Progenitor cell of endocrine pancreas (in vitro differentiated cells): Measurements from ENCODE around the gene THRA. TPM values are rescaled to one million over a fixed set of nuclear protein-coding genes. Genes with fewer than 3 reads are reported as not detected.
A peak's percentile ranks its signal among the peaks of the same experiment; 100 is the strongest.

ENCODE experiments used
- DNase-seq: peaks from one replicate; pipeline ENCODE4 v3.0.0; 2021; ENCODE audit warnings: low spot score; ENCODE audit not compliant: unreplicated experiment
- H3K27ac Mint-ChIP-seq: 2 replicates; pipeline ENCODE4 v1.8.0; 2021; ENCODE audit warnings: mild to moderate bottlenecking, moderate library complexity, mixed read lengths
- H3K27me3 Mint-ChIP-seq: 2 replicates; pipeline ENCODE4 v1.8.0; 2021; ENCODE audit warnings: mixed read lengths
- H3K36me3 Mint-ChIP-seq: 2 replicates; pipeline ENCODE4 v1.8.0; 2022; ENCODE audit warnings: mixed read lengths; ENCODE audit not compliant: insufficient read depth
- H3K4me1 Mint-ChIP-seq: 2 replicates; pipeline ENCODE4 v1.8.0; 2021; ENCODE audit warnings: low read depth, mixed read lengths
- H3K4me3 Mint-ChIP-seq: 2 replicates; pipeline ENCODE4 v1.8.0; 2021; ENCODE audit warnings: low read depth, mild to moderate bottlenecking, moderate library complexity, mixed read lengths
- H3K9me3 Mint-ChIP-seq: 2 replicates; pipeline ENCODE4 v1.8.0; 2021; ENCODE audit warnings: low read depth, mixed read lengths
- CTCF ChIP-seq: fragments of 200-600 bp; sonication (generic); IDR thresholded peaks from one replicate; pipeline ENCODE4 v1.5.0; 2021; ENCODE audit warnings: antibody characterized with exemption, mild to moderate bottlenecking; ENCODE audit not compliant: unreplicated experiment
- total RNA-seq: library from RNA; stranded (reverse); gene quantifications from 2 replicates; pipeline ENCODE4 v1.2.1, GENCODE V29; 2021

Gene THRA
- total RNA-seq, 1 donor from 2014 or later, result 25.0 TPM

GRCh38 chr17:40022497-40022896 lies 40.3 kb upstream of the THRA start:
- Mint-ChIP-seq H3K27ac (no peak overlapping the region), H3K36me3 (peaks cover 16% of the 10 kb centered on the region)

GRCh38 chr17:40022961-40023541 lies 39.7 kb upstream of the THRA start:
- Mint-ChIP-seq H3K36me3 (peaks cover 16% of the 10 kb centered on the region), H3K4me1 (no peaks in the 10 kb centered on the region), H3K27me3 (no peaks in the 10 kb centered on the region), H3K9me3 (no peaks in the 10 kb centered on the region), H3K27ac (no peak overlapping the region), H3K4me3 (no peak overlapping the region)
- DNase-seq, result no peak
- TF ChIP-seq CTCF, result no peak

More at GRCh38 chr17:40022497-40022896, 40.3 kb upstream of the THRA start:
- H3K4me1 Mint-ChIP-seq, result no peaks in the 10 kb centered on the region
- no peak for DNase-seq
- H3K9me3 Mint-ChIP-seq, result no peaks in the 10 kb centered on the region
- TF ChIP-seq CTCF, result no peak
- H3K4me3 Mint-ChIP-seq, result no peak overlapping the region
- H3K27me3 Mint-ChIP-seq, result no peaks in the 10 kb centered on the region

- peaks cover 18% of the 10 kb centered on the region for H3K36me3 Mint-ChIP-seq
- H3K27me3 Mint-ChIP-seq, result no peaks in the 10 kb centered on the region
- DNase-seq, result no peak
- peak overlapping the region; percentile 49 for H3K27ac Mint-ChIP-seq
- H3K4me3 Mint-ChIP-seq, result no peak overlapping the region
- no peak for TF ChIP-seq CTCF
- no peaks in the 10 kb centered on the region for H3K4me1 Mint-ChIP-seq
- H3K9me3 Mint-ChIP-seq, result no peaks in the 10 kb centered on the region
Measured at GRCh38 chr17:40023590-40024292, 39.0 kb upstream of the THRA start.

- Mint-ChIP-seq H3K4me1 (no peaks in the 10 kb centered on the region), H3K36me3 (peaks cover 18% of the 10 kb centered on the region), H3K9me3 (no peaks in the 10 kb centered on the region), H3K4me3 (no peak overlapping the region), H3K27ac (no peak overlapping the region), H3K27me3 (no peaks in the 10 kb centered on the region)
- no peak for DNase-seq
- no peak for TF ChIP-seq CTCF
Measured at GRCh38 chr17:40024901-40025300, 37.9 kb upstream of the THRA start.

- Mint-ChIP-seq H3K27ac (no peak overlapping the region), H3K4me1 (no peaks in the 10 kb centered on the region), H3K36me3 (peaks cover 18% of the 10 kb centered on the region), H3K27me3 (no peaks in the 10 kb centered on the region), H3K4me3 (no peak overlapping the region), H3K9me3 (no peaks in the 10 kb centered on the region)
- DNase-seq, result no peak
- no peak for TF ChIP-seq CTCF
Measured at GRCh38 chr17:40025559-40025958, 37.2 kb upstream of the THRA start.
